ENCODE data around the gene TNFRSF21.

DNA sequence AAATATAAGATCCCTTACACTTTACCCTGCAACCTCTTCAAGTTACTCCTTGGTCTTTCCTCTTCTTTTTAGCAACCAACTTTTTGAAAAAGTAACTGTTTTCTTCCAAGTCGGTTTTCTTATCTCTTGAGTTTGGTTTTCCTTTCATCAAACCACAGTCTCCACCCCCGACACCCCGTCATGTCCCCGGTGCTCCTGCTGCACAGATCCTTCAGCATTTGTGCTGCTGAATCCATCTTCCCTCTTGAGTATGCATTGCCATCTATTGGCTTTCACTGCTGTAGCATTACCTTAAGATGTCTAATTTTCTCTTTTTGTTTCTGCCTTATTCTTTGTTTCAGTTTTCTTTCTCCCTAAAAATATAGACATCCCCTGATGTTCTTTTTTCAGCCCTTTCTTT lies 11.9 kb upstream of the TNFRSF21 start:
- TF ChIP-seq, protein P1, sequence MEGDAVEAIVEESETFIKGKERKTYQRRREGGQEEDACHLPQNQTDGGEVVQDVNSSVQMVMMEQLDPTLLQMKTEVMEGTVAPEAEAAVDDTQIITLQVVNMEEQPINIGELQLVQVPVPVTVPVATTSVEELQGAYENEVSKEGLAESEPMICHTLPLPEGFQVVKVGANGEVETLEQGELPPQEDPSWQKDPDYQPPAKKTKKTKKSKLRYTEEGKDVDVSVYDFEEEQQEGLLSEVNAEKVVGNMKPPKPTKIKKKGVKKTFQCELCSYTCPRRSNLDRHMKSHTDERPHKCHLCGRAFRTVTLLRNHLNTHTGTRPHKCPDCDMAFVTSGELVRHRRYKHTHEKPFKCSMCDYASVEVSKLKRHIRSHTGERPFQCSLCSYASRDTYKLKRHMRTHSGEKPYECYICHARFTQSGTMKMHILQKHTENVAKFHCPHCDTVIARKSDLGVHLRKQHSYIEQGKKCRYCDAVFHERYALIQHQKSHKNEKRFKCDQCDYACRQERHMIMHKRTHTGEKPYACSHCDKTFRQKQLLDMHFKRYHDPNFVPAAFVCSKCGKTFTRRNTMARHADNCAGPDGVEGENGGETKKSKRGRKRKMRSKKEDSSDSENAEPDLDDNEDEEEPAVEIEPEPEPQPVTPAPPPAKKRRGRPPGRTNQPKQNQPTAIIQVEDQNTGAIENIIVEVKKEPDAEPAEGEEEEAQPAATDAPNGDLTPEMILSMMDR (IDR thresholded peaks at IDR 0.05) = no peak
- no peak for TF ChIP-seq POLR2A (IDR thresholded peaks at IDR 0.05)

Data from heart left ventricle (tissue), 13 donors.